Measurements from ENCODE around the gene GBP3. TPM values are rescaled to one million over a fixed set of nuclear protein-coding genes. Genes with fewer than 3 reads are reported as not detected.

Gene GBP3
- total RNA-seq, 4 donors from 2014 or later = 8.6 to 26.5 (median 20.7) TPM

GRCh38 chr1:88985692-88986091 lies 37.0 kb downstream of the GBP3 start:
- Histone ChIP-seq H3K4me3 (no peak overlapping the region), H3K4me1 (peaks cover 3 to 57% (median 14%) of the 10 kb centered on the region in 3 donors), H3K9me3 (no peaks in the 10 kb centered on the region), H3K27me3 (no peaks in the 10 kb centered on the region), H3K36me3 (peaks cover 2 to 34% of the 10 kb centered on the region in 2 donors), H3K27ac (peak overlapping the region in 3 of 4 donors; percentile 47 to 61 (median 48))
- no peak for TF ChIP-seq POLR2A (IDR thresholded peaks at IDR 0.05)
- no peak for TF ChIP-seq POLR2AphosphoS5 (IDR thresholded peaks at IDR 0.05)
- TF ChIP-seq, protein P1, sequence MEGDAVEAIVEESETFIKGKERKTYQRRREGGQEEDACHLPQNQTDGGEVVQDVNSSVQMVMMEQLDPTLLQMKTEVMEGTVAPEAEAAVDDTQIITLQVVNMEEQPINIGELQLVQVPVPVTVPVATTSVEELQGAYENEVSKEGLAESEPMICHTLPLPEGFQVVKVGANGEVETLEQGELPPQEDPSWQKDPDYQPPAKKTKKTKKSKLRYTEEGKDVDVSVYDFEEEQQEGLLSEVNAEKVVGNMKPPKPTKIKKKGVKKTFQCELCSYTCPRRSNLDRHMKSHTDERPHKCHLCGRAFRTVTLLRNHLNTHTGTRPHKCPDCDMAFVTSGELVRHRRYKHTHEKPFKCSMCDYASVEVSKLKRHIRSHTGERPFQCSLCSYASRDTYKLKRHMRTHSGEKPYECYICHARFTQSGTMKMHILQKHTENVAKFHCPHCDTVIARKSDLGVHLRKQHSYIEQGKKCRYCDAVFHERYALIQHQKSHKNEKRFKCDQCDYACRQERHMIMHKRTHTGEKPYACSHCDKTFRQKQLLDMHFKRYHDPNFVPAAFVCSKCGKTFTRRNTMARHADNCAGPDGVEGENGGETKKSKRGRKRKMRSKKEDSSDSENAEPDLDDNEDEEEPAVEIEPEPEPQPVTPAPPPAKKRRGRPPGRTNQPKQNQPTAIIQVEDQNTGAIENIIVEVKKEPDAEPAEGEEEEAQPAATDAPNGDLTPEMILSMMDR (IDR thresholded peaks at IDR 0.05) = no peak
- no peak for TF ChIP-seq EP300 (IDR thresholded peaks at IDR 0.05)
- ATAC-seq = no peak
- WGBS, 2 donors (ENCODE audit: low coverage in 1 of 2) = 91 to 100% methylated on average over 1 to 4 of the region's 4 CpGs

DNA sequence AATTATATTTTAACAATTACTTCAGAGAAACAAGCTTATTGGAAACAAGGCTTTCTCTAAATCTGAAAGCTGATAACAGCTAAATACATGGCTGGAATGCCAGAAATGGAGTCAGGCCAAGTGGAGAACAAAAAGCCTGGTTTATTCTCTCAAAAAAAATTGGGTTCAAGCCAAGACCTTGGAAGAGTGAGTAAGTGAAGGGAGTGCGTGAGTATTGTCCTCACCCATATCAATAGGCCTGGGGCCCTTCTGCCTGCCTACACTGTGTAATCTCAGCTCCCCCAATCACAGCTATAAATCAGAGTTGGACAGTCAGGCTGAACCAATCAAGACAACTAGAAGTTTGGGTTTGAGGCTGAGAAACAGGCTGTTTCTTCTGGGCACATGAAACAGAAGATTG lies 37.6 kb downstream of the GBP3 start:
- peak; percentile 51 for ATAC-seq
- TF ChIP-seq, protein P1 (IDR thresholded peaks at IDR 0.05) = no peak
- TF ChIP-seq POLR2A (IDR thresholded peaks at IDR 0.05) (no peak), POLR2AphosphoS5 (IDR thresholded peaks at IDR 0.05) (no peak), EP300 (IDR thresholded peaks at IDR 0.05) (no peak)
- Histone ChIP-seq H3K4me1 (peaks cover 3 to 57% (median 15%) of the 10 kb centered on the region in 3 donors), H3K27me3 (no peaks in the 10 kb centered on the region), H3K27ac (peak overlapping the region; percentile 47 to 61 (median 48)), H3K4me3 (no peak overlapping the region), H3K36me3 (peaks cover 2 to 34% of the 10 kb centered on the region in 2 donors), H3K9me3 (no peaks in the 10 kb centered on the region)
- WGBS, 2 donors (ENCODE audit: low coverage in 1 of 2) = 0 to 29% methylated on average over 1 of the region's 1 CpG

DNA sequence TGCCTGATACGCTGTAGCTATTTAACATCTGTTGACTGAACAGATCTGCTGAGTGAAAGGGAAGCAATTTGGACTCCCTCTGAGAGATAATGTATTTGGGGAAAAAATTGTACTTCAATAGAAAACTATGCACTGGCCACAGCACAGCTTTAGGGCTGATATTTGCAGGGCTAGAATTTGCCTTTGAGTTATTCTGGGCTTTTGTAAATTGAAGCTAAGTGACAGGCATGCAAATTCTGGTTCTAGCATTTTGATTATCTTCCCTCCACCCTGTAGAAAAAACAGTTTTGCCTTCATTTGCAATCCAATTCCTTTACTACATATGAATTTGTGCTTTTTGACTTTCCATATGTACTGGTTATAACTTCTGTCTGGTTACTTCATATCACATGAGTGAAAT lies 38.1 kb downstream of the GBP3 start:
- H3K27ac ChIP-seq = peak overlapping the region; percentile 45 to 48 (median 47)
- TF ChIP-seq EP300 (IDR thresholded peaks at IDR 0.05) (no peak), POLR2A (IDR thresholded peaks at IDR 0.05) (no peak), POLR2AphosphoS5 (IDR thresholded peaks at IDR 0.05) (no peak)
- TF ChIP-seq, protein P1 (IDR thresholded peaks at IDR 0.05) = no peak
- H3K4me3 ChIP-seq = no peak overlapping the region
- H3K4me1 ChIP-seq = peaks cover 3 to 58% (median 15%) of the 10 kb centered on the region in 3 donors
- H3K27me3 ChIP-seq = no peaks in the 10 kb centered on the region
- no peaks in the 10 kb centered on the region for H3K9me3 ChIP-seq
- 50% methylated on average over 1 of the region's 1 CpG; no CpG with 5 or more reads in 1 of the 2 donors for WGBS, 2 donors (ENCODE audit: low coverage in 1 of 2)
- peak; percentile 6 for ATAC-seq
- peaks cover 2 to 34% of the 10 kb centered on the region in 2 donors for H3K36me3 ChIP-seq

DNA sequence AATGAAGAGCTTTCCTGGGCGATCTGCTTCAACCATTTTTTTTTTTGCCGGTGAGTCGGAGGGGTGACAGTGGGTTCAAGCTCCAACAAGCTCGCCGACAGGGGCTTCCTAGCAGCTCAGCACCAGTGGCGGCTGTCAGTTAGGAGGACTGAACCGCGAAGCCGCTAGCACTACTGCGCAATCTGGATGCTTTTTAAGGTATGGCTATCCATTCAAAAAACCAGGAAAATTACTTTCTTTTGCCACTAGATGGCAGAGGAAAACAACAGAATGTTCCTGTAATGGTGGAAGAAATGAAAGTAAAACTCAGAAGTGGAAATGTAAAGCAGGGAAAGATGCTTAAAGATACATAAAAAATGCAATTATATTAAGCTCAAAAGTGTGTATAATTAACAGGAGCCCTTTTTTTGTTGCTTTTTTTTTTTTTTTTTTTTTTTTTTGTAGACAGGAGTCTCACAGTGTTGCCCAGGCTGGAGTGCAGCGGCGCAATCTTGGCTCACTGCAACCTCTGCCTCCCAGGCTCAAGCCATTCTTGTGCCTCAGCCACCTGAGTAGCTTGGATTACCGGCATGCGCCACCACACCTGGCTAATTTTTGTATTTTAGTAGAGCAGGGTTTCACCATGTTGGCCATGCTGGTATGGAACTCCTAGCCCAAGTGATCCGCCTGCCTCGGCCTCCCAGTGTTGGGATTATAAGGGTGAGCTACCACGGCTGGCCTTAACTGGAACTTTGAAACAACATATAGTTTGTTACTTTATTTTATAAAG lies 38.7 kb downstream of the GBP3 start:
- no peak for ATAC-seq
- WGBS, 2 donors (ENCODE audit: low coverage in 1 of 2) = 74 to 86% methylated on average over 15 to 16 of the region's 17 CpGs

More for the DNA sequence above, 38.7 kb downstream of the GBP3 start:
- peak overlapping the region in 3 of 4 donors; percentile 45 to 48 (median 47) for H3K27ac ChIP-seq
- H3K27me3 ChIP-seq = no peaks in the 10 kb centered on the region
- no peak overlapping the region for H3K4me3 ChIP-seq
- no peaks in the 10 kb centered on the region for H3K9me3 ChIP-seq
- TF ChIP-seq, protein P1 (IDR thresholded peaks at IDR 0.05) = peak; percentile 53 to 74 (median 67)
- TF ChIP-seq POLR2A (IDR thresholded peaks at IDR 0.05) = no peak
- H3K36me3 ChIP-seq = peaks cover 2 to 34% of the 10 kb centered on the region in 2 donors
- H3K4me1 ChIP-seq = peaks cover 3 to 58% (median 15%) of the 10 kb centered on the region in 3 donors
